ENCODE data around the gene MALAT1. TPM values are rescaled to one million over a fixed set of nuclear protein-coding genes. Genes with fewer than 3 reads are reported as not detected.

Gene MALAT1
- total RNA-seq, 4 donors from 2014 or later: 17,948 to 48,028 (median 23,406) TPM

GRCh38 chr11:65537296-65537597 is 38.4 kb downstream of the MALAT1 start:
- Histone ChIP-seq H3K27ac (no peak overlapping the region), H3K27me3 (no peaks in the 10 kb centered on the region), H3K9me3 (no peaks in the 10 kb centered on the region), H3K4me1 (peaks cover 14 to 20% (median 16%) of the 10 kb centered on the region in 4 donors), H3K4me3 (no peak overlapping the region), H3K36me3 (peaks cover 0 to 26% (median 5%) of the 10 kb centered on the region in 4 donors)
- 76% methylated on average over 2 of the region's 2 CpGs; no CpG with 5 or more reads in 1 of the 2 donors for WGBS, 2 donors (ENCODE audit: low coverage in 1 of 2)
- no peak for DNase-seq
- intact Hi-C loops (cut with DNase I; ENCODE audit: low total_unique reads): loop anchor here (5.0 kb wide), 1 partner anchor 855 kb away; no protein-coding TSS in a partner anchor
- no peak for TF ChIP-seq EP300 (IDR thresholded peaks at IDR 0.05; ENCODE audit: low read depth)
- no peak for TF ChIP-seq CTCF (IDR thresholded peaks at IDR 0.05)
- TF ChIP-seq POLR2A (IDR thresholded peaks at IDR 0.05): no peak
- no peak for TF ChIP-seq POLR2AphosphoS5 (IDR thresholded peaks at IDR 0.05)
- in situ Hi-C loops (cut with MboI; ENCODE audit: low pct_ligation_motif_present in 1 of 4, low pct_unique_long_range_greater_than_20kb in 1 of 4, low sequenced_read_pairs in 3 of 4): no loop called here

- no peak for DNase-seq
- TF ChIP-seq POLR2A (IDR thresholded peaks at IDR 0.05): no peak
- TF ChIP-seq POLR2AphosphoS5 (IDR thresholded peaks at IDR 0.05): no peak
- TF ChIP-seq CTCF (IDR thresholded peaks at IDR 0.05): no peak
- no peak for TF ChIP-seq EP300 (IDR thresholded peaks at IDR 0.05; ENCODE audit: low read depth)
- H3K27ac ChIP-seq: no peak overlapping the region
- H3K9me3 ChIP-seq: no peaks in the 10 kb centered on the region
- peaks cover 0 to 21% (median 3%) of the 10 kb centered on the region in 4 donors for H3K36me3 ChIP-seq
- in situ Hi-C loops (cut with MboI; ENCODE audit: low pct_ligation_motif_present in 1 of 4, low pct_unique_long_range_greater_than_20kb in 1 of 4, low sequenced_read_pairs in 3 of 4) (no loop called here), intact Hi-C loops (cut with DNase I; ENCODE audit: low total_unique reads) (loop anchor here (5.0 kb wide), 1 partner anchor 855 kb away; no protein-coding TSS in a partner anchor)
- WGBS, 2 donors (ENCODE audit: low coverage in 1 of 2): 87% methylated on average over 18 of the region's 18 CpGs; no CpG with 5 or more reads in 1 of the 2 donors
- peaks cover 14 to 20% (median 16%) of the 10 kb centered on the region in 4 donors for H3K4me1 ChIP-seq
- H3K4me3 ChIP-seq: no peak overlapping the region
- no peaks in the 10 kb centered on the region for H3K27me3 ChIP-seq
Measured at GRCh38 chr11:65537620-65538231, 38.9 kb downstream of the MALAT1 start.

GRCh38 chr11:65538232-65538914 is 39.5 kb downstream of the MALAT1 start:
- intact Hi-C loops (cut with DNase I; ENCODE audit: low total_unique reads): loop anchor here (5.0 kb wide), 1 partner anchor 856 kb away; no protein-coding TSS in a partner anchor
- WGBS, 2 donors (ENCODE audit: low coverage in 1 of 2): 89% methylated on average over 43 of the region's 43 CpGs; no CpG with 5 or more reads in 1 of the 2 donors
- H3K27ac ChIP-seq: no peak overlapping the region

More at GRCh38 chr11:65538232-65538914, 39.5 kb downstream of the MALAT1 start:
- peaks cover 14 to 20% (median 16%) of the 10 kb centered on the region in 4 donors for H3K4me1 ChIP-seq
- H3K27me3 ChIP-seq: no peaks in the 10 kb centered on the region
- no peak overlapping the region for H3K4me3 ChIP-seq
- TF ChIP-seq EP300 (IDR thresholded peaks at IDR 0.05; ENCODE audit: low read depth) (no peak), CTCF (IDR thresholded peaks at IDR 0.05) (no peak), POLR2A (IDR thresholded peaks at IDR 0.05) (no peak), POLR2AphosphoS5 (IDR thresholded peaks at IDR 0.05) (no peak)
- no peaks in the 10 kb centered on the region for H3K9me3 ChIP-seq
- no peak for DNase-seq
- H3K36me3 ChIP-seq: peaks cover 0 to 15% (median 0%) of the 10 kb centered on the region in 4 donors
- in situ Hi-C loops (cut with MboI; ENCODE audit: low pct_ligation_motif_present in 1 of 4, low pct_unique_long_range_greater_than_20kb in 1 of 4, low sequenced_read_pairs in 3 of 4): no loop called here
